GM12878 (cell line): ENCODE measurements around the gene PDX1. TPM values are rescaled to one million over a fixed set of nuclear protein-coding genes. Genes with fewer than 3 reads are reported as not detected.

Source experiments
- ATAC-seq: fragments of 200-7000 bp; cut with Tn5 transposase; 3 replicates; pipeline ENCODE4 v1.9.1; 2020; ENCODE audit warnings: mild to moderate bottlenecking, moderate library complexity
- BruUV-seq: library from RNA; stranded (reverse); fragments of 400-500 nt; replicated peaks from 2 replicates; lab custom pipeline; 2021; lab: Mats Ljungman, UMichigan
- CTCF ChIA-PET: fragments of 300-600 bp; sonication (Branson Sonifier 250); formaldehyde crosslinking; extraction: SDS; loops from one replicate; lab custom pipeline; 2021; ENCODE audit warnings: inconsistent platforms; lab: Yijun Ruan, JAX
- POLR2A ChIA-PET: fragments of 350-600 bp; formaldehyde crosslinking; extraction: SDS; loops from one replicate; lab custom pipeline; 2021; ENCODE audit warnings: inconsistent platforms; lab: Charles Lee
- RAD21 ChIA-PET: fragments of 300-600 bp; sonication (Branson Sonifier 250); formaldehyde crosslinking; loops from one replicate; lab custom pipeline; 2023; ENCODE audit warnings: antibody characterized with exemption; ENCODE audit not compliant: unreplicated experiment; lab: Charles Lee
- SMC1A ChIA-PET: fragments of 300-600 bp; sonication (Branson Sonifier 250); formaldehyde crosslinking; loops from one replicate; lab custom pipeline; 2023; ENCODE audit not compliant: unreplicated experiment, uncharacterized antibody; lab: Charles Lee
- DNase-seq: peaks from one replicate; pipeline ENCODE4 v3.0.0-alpha.2; 2011; ENCODE audit warnings: low read depth, low spot score
- FAIRE-seq: peaks from 3 replicates; lab custom pipeline; 2011; peaks lifted over from hg19 to GRCh38; lab: Jason Lieb, UNC
- H2AFZ ChIP-seq: 2 replicates; pipeline ENCODE4 v1.6.0; 2011; ENCODE audit warnings: low read depth, low read length, control low read depth; ENCODE audit not compliant: control insufficient read depth
- H3K27ac ChIP-seq: 2 replicates; pipeline ENCODE4 v1.5.1; 2011; ENCODE audit warnings: control low read depth; ENCODE audit not compliant: control insufficient read depth, insufficient read depth
- H3K27me3 ChIP-seq, 2 experiments: replicated peaks in 1 of 2; 2 replicates each; pipeline versions ENCODE4 v1.6.0 to v1.6.1; 2011; ENCODE audit warnings: low read length in 1 of 2; ENCODE audit not compliant: control insufficient read depth in 2 of 2, insufficient read depth in 2 of 2
- H3K36me3 ChIP-seq, 2 experiments: 2 replicates each; pipeline ENCODE4 v1.5.1; 2011; ENCODE audit warnings: low read length in 1 of 2; ENCODE audit not compliant: control insufficient read depth in 2 of 2, insufficient read depth in 2 of 2
- H3K4me1 ChIP-seq: 2 replicates; pipeline ENCODE4 v1.6.1; 2011; ENCODE audit warnings: mild to moderate bottlenecking, low read length, moderate library complexity, mixed read lengths; ENCODE audit not compliant: control insufficient read depth, insufficient read depth
- H3K4me2 ChIP-seq: 2 replicates; pipeline ENCODE4 v1.6.0; 2011; ENCODE audit warnings: control low read depth; ENCODE audit not compliant: control insufficient read depth, insufficient read depth
- H3K4me3 ChIP-seq: fragments of 200-600 bp; sonication (generic); 2 replicates; pipeline ENCODE4 v1.5.1; 2016
- H3K79me2 ChIP-seq: 2 replicates; pipeline ENCODE4 v1.6.0; 2011; ENCODE audit warnings: low read length; ENCODE audit not compliant: control insufficient read depth, insufficient read depth
- H3K9ac ChIP-seq: 2 replicates; pipeline ENCODE4 v1.8.0; 2011; ENCODE audit warnings: low read length, control low read depth, mixed read lengths; ENCODE audit not compliant: control insufficient read depth, insufficient read depth
- H3K9me3 ChIP-seq: replicated peaks from 3 replicates; pipeline ENCODE4 v1.5.1; 2011; ENCODE audit warnings: mild to moderate bottlenecking, low read length; ENCODE audit not compliant: control insufficient read depth, insufficient read depth
- H4K20me1 ChIP-seq: 2 replicates; pipeline ENCODE4 v1.6.0; 2011; ENCODE audit not compliant: control insufficient read depth, insufficient read depth
- ASH2L ChIP-seq: fragments of 300-600, 200-600 bp; sonication (generic); IDR thresholded peaks from 2 replicates; pipeline ENCODE4 v1.6.1; 2017; ENCODE audit warnings: low read depth, mild to moderate bottlenecking, borderline replicate concordance
- JUNB ChIP-seq: IDR thresholded peaks from 2 replicates; pipeline ENCODE4 v1.6.1; 2016; ENCODE audit warnings: antibody characterized with exemption, mild to moderate bottlenecking
- MTA3 ChIP-seq: IDR thresholded peaks from 2 replicates; pipeline ENCODE4 v1.6.1; 2012; ENCODE audit warnings: low read length, inconsistent platforms, borderline replicate concordance
- SIX5 ChIP-seq: IDR thresholded peaks from 2 replicates; pipeline ENCODE4 v1.6.1; 2011; ENCODE audit warnings: mild to moderate bottlenecking, low read depth, low read length, moderate library complexity; ENCODE audit not compliant: severe bottlenecking
- SMAD5 ChIP-seq: IDR thresholded peaks from 2 replicates; pipeline ENCODE4 v1.6.1; 2016; ENCODE audit warnings: antibody characterized with exemption, low read depth
- SMARCA5 ChIP-seq: fragments of 450-650 bp; IDR thresholded peaks from 2 replicates; pipeline ENCODE4 v1.6.1; 2017; ENCODE audit warnings: mild to moderate bottlenecking
- SMC3 ChIP-seq: IDR thresholded peaks from 2 replicates; pipeline ENCODE4 v1.6.1; 2011; ENCODE audit warnings: low read length, improper control_type of control experiment, borderline replicate concordance
- ZBED1 ChIP-seq: IDR thresholded peaks from 2 replicates; pipeline ENCODE4 v1.6.1; 2016; ENCODE audit warnings: borderline replicate concordance
- ZNF384 ChIP-seq: IDR thresholded peaks from 2 replicates; pipeline ENCODE4 v1.6.1; 2012; ENCODE audit warnings: low read depth, mild to moderate bottlenecking, low read length, improper control_type of control experiment, borderline replicate concordance
- WGBS: methylation state at CpG from one replicate; pipeline ENCODE4 v1.1.6; 2016; ENCODE audit warnings: low lambda C conversion rate; ENCODE audit not compliant: insufficient replicate concordance, insufficient coverage; ENCODE audit errors: missing lambda C conversion rate; 5-methylcytosine and 5-hydroxymethylcytosine counted together
- in situ Hi-C: fragments of 300-500 bp; cut with MboI; formaldehyde crosslinking; loops from 9 replicates; pipeline ENCODE4 v1.14.3; 2018; ENCODE audit warnings: mixed read lengths
- intact Hi-C: fragments of 100-400 bp; cut with micrococcal nuclease; formaldehyde crosslinking; loops from one replicate; pipeline ENCODE4 v1.14.2; 2022; ENCODE audit not compliant: unreplicated experiment
- polyA plus RNA-seq, 11 experiments: library from polyadenylated mRNA; depleted of rRNA in 4 of 11; unstranded in 6 of 11; stranded (reverse) in 5 of 11; fragments of >200 nt; fragmentation: Nextera tagmentation in 4 of 11; fragmentation: Illumina TruSeq in 1 of 11; extraction: Ambion mirVana in 4 of 11; extraction: Trizol in 1 of 11; gene quantifications; 1 replicate in 1 of 11; 2 replicates in 10 of 11; pipeline versions ENCODE4 v1.2.1 to v1.2.3, GENCODE V29; 2011 to 2016; ENCODE audit warnings: inconsistent platforms in 2 of 11, missing spikeins in 2 of 11, low read depth in 1 of 11
- total RNA-seq, 4 experiments: library from RNA; depleted of rRNA in 3 of 4; stranded (reverse); fragments of >200 nt in 3 of 4; fragmentation: Illumina TruSeq in 1 of 4; extraction: Trizol in 1 of 4; gene quantifications; 2 replicates each; pipeline versions ENCODE4 v1.2.1 to v1.2.3, GENCODE V29; 2013 to 2021
- TF ChIP-seq, protein P1 (sequence below): fragments of 450-650 bp; IDR thresholded peaks from 2 replicates; pipeline ENCODE4 v1.6.1; 2016; ENCODE audit warnings: mild to moderate bottlenecking
- TF ChIP-seq, protein P2 (sequence below): fragments of 450-650 bp; conservative IDR thresholded peaks from 2 replicates; pipeline ENCODE4 v1.6.1; 2017; ENCODE audit warnings: mild to moderate bottlenecking, moderate library complexity
- TF ChIP-seq, protein P3 (sequence below): fragments of 450-650 bp; IDR thresholded peaks from 2 replicates; pipeline ENCODE4 v1.6.1; 2017; ENCODE audit warnings: borderline replicate concordance

Gene PDX1
- total and polyA plus RNA-seq, 10 of the 15 experiments (the other 5 are each of a cell fraction or from before 2014, with no cell fraction given), result 0.02 to 0.03 TPM; not detected in 8

DNA sequence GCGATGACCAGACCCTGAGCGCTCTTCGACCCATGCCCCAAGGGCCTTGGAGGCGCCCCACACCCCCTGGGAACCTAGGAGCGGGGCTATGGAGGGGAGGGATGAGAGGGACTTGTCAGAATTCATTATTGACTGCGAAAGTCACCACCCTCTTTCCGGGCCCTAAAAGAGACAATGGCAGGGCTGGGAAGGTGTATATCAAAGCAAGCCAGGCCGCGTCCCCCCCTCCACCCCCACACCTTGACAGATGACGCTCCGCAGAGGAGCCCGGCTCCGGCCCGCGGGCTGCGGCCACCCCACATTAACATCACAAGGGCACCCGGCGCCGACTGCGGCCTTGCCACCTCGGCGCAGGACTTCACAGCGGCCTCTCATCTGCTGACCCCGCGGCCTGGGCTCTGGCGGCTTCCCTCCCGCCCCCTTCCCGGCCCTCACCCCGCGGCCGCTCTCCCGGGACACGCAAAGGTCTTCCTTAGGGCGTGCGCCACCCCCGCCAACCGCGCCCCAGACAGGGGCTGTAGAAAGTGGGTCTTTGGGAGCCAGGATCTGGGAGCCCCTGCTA lies 46.9 kb downstream of the PDX1 start:
- TF ChIP-seq MTA3, result no peak
- TF ChIP-seq SMARCA5, result no peak
- TF ChIP-seq, protein P1, sequence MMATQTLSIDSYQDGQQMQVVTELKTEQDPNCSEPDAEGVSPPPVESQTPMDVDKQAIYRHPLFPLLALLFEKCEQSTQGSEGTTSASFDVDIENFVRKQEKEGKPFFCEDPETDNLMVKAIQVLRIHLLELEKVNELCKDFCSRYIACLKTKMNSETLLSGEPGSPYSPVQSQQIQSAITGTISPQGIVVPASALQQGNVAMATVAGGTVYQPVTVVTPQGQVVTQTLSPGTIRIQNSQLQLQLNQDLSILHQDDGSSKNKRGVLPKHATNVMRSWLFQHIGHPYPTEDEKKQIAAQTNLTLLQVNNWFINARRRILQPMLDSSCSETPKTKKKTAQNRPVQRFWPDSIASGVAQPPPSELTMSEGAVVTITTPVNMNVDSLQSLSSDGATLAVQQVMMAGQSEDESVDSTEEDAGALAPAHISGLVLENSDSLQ, result no peak
- TF ChIP-seq, protein P2, sequence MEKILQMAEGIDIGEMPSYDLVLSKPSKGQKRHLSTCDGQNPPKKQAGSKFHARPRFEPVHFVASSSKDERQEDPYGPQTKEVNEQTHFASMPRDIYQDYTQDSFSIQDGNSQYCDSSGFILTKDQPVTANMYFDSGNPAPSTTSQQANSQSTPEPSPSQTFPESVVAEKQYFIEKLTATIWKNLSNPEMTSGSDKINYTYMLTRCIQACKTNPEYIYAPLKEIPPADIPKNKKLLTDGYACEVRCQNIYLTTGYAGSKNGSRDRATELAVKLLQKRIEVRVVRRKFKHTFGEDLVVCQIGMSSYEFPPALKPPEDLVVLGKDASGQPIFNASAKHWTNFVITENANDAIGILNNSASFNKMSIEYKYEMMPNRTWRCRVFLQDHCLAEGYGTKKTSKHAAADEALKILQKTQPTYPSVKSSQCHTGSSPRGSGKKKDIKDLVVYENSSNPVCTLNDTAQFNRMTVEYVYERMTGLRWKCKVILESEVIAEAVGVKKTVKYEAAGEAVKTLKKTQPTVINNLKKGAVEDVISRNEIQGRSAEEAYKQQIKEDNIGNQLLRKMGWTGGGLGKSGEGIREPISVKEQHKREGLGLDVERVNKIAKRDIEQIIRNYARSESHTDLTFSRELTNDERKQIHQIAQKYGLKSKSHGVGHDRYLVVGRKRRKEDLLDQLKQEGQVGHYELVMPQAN, result no peak
- TF ChIP-seq SMC3, result no peak
- TF ChIP-seq ZBED1, result no peak
- TF ChIP-seq ZNF384, result no peak
- TF ChIP-seq ASH2L, result no peak
- TF ChIP-seq SIX5, result no peak
- TF ChIP-seq SMAD5, result no peak
- TF ChIP-seq, protein P3, sequence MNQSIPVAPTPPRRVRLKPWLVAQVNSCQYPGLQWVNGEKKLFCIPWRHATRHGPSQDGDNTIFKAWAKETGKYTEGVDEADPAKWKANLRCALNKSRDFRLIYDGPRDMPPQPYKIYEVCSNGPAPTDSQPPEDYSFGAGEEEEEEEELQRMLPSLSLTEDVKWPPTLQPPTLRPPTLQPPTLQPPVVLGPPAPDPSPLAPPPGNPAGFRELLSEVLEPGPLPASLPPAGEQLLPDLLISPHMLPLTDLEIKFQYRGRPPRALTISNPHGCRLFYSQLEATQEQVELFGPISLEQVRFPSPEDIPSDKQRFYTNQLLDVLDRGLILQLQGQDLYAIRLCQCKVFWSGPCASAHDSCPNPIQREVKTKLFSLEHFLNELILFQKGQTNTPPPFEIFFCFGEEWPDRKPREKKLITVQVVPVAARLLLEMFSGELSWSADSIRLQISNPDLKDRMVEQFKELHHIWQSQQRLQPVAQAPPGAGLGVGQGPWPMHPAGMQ, result no peak
- TF ChIP-seq JUNB, result no peak
- TF ChIP-seq, all 136 proteins: peak for 0
- H3K9ac ChIP-seq, result no peak overlapping the region
- H3K27ac ChIP-seq, result no peak overlapping the region
- CTCF ChIA-PET, result no interaction called here
- no peaks in the 10 kb centered on the region for H3K36me3 ChIP-seq
- WGBS, result 9% methylated on average over 37 of the region's 38 CpGs
- DNase-seq (no peak), ATAC-seq (no peak), FAIRE-seq (no peak)
- in situ Hi-C loops, result no loop called here
- H3K27me3 ChIP-seq, result peaks cover 19 to 22% of the 10 kb centered on the region in 2 experiments
- no peak overlapping the region for H3K4me3 ChIP-seq
- no peaks in the 10 kb centered on the region for H3K9me3 ChIP-seq
- SMC1A ChIA-PET, result no interaction called here
- RAD21 ChIA-PET, result no interaction called here
- H3K4me1 ChIP-seq, result no peaks in the 10 kb centered on the region
- no peaks in the 10 kb centered on the region for H3K79me2 ChIP-seq
- no peak overlapping the region for H2AFZ ChIP-seq
- no peak overlapping the region for H3K4me2 ChIP-seq
- intact Hi-C loops, result no loop called here
- no TSS peak for BruUV-seq
- H4K20me1 ChIP-seq, result no peaks in the 10 kb centered on the region
- POLR2A ChIA-PET, result no interaction called here
